Non-pigmented ciliary epithelial cell (primary cell): ENCODE results near the gene RELA.

Experiments used
- DNase-seq: peaks from one replicate; pipeline ENCODE4 v3.0.0-alpha.2; 2010; ENCODE audit warnings: low read depth

RELA gene

DNA sequence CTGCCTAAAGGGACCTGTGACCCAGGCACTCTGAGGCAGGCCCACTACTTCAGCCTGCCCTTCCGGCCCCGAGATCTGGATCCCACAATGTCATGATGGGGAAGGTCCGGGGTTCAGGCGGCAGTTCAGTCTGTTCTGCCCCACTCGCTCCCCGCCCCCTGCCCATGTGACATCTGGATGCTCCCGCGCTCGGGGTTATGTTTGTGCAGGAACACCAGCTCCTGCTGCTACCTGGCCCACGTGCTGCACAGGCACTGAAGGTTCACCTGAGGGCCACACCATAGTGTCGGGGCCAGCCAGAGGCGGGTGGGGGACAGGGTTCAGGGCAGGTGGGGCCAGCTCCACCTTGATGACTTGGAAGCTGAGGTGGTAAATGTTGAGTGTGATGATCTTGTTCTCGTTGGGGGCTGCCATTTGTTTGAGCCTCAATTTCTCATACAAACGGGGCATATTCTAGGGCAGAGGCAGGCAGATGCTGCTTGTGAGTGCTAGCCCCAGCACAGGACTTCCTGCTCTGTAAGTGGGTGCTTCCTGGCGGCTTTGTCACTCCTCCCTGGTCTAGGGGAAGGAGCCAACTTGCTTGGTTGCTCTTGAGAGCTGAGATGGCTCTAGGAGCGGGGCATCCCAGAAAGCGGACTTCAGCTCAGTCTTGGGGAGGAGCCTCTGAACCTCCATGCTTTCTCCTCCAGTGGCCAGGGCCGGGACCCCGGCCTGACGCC lies 29.2 kb downstream of the RELA start:
- no peak for DNase-seq

DNA sequence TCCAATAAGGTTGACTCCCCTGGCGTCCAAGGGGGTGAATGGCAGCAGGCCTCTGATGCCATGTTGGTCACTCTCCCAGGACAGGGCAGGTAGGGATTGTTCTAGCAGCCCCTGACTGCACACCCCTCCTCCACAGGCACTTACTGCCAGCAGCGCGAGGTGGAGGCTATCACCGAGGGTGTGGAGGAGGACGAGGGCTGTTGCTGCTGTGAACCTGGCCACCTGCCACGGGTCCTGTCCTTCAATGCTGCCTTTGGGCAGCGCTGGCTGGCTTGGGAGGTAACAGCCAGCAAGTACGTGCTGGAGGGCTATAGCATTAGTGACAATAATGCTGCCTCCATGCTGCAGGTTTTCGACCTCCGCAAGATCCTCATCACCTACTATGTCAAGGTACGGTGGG lies 32.5 kb downstream of the RELA start:
- no peak for DNase-seq

DNA sequence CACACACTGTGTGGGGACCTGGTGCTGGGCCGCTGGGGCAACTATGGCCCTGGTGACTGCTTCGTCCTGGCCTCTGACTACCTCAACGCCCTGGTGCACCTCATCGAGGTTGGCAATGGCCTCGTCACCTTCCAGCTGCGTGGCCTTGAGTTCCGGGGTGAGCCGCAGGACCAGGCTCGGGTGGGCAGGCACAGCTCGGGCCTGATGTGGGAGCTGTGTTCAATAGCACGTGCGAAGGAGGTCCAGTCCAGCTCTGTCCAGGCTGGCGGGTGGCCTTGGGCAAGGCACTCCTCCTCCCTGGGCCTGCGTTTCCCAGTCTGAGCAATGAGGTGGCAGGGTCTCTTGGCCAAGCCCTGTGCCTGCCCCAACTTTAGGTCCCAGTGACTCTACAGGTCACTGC lies 33.1 kb downstream of the RELA start:
- DNase-seq, result no peak

DNA sequence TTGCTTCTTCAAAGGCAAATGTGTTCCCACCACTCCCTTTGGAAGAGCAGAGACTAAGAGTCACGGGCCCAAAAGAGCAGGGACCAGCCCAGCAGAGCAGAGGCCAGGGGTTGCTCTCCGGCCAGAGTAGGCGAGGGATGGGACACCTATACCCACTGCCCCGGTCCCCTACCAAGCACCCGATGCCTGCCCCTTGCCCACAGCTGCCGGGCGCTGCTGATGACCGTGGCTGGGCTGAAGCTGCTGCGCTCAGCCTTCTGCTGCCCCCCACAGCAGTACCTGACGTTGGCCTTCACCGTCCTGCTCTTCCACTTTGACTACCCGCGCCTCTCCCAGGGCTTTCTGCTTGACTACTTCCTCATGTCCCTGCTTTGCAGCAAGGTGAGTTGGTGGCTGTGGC lies 35.5 kb downstream of the RELA start:
- DNase-seq, result no peak

DNA sequence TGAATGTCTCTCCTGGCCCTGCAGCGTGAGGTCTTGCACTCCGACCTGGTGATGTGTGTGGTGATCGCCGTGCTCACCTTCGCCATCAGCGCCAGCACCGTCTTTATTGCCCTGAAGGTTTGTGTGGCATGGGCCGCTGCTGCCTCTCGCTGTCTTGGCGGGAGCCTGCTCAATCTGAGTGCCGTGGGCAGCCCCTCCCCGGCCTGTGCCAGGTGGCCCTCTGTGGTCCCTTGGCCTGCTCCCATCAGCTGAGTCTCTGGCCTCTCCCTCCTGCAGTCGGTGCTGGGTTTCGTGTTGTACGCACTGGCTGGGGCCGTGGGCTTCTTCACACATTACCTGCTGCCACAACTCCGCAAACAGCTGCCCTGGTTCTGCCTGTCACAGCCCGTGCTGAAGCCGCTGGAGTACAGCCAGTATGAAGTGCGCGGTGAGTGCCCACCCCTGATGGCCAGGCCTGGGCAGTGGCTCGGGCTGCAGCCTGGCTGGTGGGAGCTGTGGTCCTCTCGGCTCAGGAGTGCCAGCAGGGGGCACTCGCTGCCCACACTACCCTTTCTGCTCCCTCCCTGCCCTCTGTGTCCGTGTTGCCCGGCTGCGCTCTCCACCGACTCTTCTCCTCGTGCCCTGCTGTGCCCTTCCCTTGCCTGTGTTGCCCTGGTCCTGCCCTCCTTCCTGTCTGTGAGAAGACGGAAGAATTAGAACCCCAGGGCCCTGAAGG lies 36.9 kb downstream of the RELA start:
- no peak for DNase-seq

DNA sequence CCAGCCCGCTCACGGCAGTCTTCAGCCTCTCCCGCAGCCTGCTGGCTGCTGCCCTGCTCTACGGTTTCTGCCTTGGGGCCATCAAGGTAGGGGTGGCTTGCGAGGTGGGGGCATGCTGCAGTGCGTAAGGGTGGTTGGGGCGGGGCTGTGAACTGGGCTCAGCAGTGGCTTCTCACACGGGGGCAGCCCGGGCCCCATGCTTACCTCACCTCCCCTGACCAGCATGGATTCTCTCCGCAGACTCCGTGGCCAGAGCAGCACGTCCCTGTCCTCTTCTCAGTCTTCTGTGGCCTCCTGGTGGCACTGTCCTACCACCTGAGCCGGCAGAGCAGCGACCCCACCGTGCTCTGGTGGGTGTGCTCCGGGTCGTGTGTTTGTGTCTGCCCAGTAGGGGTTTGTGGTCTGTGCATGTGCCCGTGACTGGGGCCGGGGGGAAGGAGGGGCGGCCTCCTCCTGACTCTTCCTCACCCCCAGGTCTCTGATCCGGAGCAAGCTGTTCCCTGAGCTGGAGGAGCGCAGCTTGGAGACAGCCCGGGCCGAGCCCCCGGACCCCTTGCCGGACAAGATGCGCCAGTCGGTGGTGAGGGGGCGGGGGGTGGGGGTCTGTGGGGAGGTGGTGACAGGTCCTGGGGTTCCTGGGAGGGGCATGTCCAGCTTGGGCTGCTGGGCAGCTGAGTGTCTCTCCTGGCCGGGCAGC lies 37.6 kb downstream of the RELA start:
- no peak for DNase-seq

GRCh38 chr11:65623852-65624616 lies 38.7 kb downstream of the RELA start:
- no peak for DNase-seq

- DNase-seq, result no peak
Measured at GRCh38 chr11:65623177-65623576, 39.5 kb downstream of the RELA start.

DNA sequence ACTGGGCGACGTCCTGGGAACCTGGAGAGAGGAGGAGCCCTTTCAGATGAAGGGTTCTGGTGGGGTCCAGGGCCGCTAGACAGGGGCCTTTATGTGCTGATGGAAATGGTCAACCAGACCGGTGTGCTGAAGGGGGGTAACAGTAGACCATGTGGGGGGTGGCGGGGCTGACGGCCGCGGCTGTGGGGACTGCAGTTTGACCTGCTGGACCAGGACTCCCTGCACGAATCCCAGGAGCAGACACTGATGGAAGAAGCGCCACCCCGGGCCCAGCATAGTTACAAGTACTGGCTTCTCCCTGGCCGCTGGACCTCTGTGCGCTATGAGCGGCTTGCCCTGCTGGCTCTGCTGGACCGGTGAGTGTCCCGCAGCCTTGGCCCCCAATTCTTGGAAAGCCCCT lies 40.7 kb downstream of the RELA start:
- DNase-seq, result no peak

DNA sequence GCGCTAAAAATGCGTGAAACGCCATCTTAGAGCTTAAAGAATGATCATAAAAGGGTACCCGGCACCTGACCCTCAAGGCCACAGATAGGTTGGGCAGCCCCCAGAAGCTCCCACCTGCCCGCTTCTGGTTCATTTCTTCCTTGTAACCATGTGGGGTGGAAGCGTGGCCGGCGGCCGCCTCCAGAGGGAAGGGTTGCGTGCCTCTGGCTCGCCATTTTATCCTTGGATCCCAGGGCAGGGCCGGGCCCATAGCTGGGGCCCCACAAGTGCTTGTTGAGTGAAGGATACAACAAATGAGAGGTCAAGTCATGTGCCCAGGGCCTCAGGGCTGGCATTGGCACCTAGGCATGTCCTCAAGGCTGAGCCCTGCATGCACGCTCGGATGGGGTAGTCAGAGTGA lies 41.3 kb downstream of the RELA start:
- no peak for DNase-seq

DNA sequence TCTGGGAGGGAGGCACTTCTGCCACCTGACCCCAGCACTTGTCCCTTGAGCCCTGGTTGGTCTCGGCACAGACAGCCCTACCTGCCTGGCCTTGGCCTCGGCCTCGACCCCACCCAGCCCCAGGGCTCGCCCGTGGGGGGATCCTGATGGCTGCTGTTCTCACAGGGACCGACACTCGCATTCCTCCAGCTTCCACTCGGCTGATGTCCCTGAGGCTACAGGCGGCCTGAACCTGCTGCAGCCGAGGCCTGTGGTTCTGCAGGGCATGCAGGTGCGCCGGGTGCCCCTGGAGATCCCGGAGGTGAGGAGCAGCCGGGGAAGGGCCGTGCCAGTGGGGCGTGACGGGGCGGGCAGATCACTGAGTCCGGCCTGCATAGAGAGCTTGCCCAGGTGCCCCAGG lies 42.0 kb downstream of the RELA start:
- DNase-seq, result no peak

DNA sequence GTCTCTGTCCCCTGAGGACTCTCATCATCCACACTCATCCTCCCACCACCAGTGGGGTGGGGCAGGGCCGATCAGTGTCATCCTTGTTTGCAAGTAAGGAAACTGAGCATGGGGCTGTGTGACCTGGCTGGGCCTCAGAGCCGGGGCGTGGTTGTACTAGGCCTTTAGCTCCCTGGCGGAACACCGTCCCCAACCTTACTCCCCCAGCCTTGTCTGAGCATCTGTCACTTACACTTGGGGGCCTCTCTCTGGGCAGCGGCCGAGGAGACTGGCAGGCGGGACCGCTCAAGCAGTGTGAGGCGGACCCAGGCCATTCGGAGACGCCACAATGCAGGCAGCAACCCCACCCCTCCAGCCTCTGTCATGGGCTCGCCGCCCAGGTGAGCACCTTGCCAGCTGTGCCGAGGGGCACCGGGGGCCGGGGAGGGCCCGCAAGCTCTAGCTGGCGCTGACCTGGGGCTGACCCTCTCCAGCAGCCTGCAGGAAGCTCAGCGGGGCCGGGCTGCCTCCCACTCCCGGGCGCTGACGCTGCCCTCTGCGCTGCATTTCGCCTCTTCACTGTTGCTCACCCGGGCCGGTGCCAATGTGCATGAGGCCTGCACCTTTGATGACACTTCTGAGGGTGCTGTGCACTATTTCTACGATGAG lies 43.3 kb downstream of the RELA start:
- DNase-seq, result no peak

GRCh38 chr11:65618763-65619162 lies 44.0 kb downstream of the RELA start:
- DNase-seq, result no peak

DNA sequence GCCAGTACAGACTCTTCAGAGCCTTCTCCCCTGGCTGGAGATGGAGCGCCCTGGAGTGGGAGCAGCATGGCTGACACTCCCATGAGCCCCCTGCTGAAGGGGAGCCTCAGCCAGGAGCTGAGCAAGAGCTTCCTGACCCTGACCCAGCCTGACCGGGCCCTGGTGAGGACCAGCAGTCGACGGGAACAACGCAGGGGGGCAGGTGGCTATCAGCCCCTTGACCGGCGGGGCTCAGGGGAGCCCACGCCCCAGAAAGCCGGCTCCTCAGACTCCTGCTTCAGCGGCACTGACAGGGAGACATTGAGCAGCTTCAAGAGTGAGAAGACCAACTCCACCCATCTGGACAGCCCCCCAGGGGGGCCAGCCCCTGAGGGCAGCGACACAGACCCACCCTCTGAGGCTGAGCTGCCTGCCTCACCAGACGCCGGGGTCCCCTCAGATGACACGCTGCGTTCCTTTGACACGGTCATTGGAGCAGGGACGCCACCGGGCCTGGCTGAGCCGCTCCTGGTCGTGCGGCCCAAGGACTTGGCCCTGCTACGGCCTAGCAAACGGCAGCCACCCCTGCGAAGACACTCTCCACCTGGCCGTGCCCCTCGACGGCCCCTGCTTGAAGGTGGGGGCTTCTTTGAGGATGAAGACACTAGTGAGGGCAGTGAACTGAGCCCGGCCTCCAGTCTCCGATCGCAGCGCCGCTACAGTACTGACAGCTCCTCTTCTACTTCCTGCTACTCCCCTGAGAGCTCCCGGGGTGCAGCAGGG lies 44.5 kb downstream of the RELA start:
- DNase-seq, result no peak

GRCh38 chr11:65617136-65617850 lies 45.4 kb downstream of the RELA start:
- no peak for DNase-seq

DNA sequence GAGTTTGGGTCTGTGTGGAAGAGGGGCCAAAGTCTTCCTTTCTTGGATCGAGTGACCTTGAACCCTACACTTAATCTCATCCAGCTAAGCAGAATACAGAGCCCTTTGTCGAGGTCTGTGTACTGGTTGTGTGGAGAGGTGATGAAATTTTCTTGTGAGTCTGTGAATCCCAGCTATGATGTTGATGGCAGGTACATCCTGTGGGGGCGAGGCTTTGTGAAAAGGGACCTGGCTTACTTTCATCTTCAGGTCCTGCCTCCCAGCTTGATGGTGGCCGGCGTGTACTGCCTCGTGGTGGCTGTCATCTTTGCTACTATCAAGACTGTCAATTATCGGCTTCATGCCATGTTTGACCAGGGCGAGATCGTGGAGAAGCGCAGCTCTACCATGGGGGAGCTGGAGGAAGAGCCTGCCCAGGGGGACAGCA lies 46.1 kb downstream of the RELA start:
- no peak for DNase-seq

DNA sequence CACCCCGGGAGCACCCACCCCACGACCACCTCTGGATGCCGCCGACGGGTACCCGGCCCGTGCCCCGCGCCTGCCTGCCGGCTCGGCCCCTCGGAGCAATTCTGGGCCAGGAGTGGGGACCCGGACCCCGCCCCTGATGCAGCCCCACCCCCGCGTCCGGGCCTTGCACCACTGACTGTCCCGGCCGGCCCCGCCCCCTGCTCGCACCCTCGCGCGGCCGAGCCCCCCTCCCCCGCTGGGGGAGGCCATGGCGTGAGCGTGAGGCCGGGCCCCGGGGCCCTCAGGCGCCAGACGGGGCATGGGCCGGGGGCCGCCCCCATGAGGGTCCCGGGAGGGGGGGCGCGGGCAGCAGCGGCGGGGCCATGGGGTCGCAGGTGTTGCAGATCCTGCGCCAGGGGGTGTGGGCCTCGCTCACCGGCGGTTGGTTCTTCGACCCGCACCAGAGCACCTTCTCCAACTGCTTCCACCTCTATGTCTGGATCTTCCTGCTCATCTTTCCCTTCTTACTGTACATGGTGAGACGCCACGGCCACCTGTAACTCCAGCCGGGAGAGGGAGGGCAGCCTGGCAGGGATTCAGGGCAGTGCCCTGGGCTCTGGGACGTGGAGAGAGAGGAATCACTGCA lies 46.7 kb downstream of the RELA start:
- DNase-seq, result no peak

DNA sequence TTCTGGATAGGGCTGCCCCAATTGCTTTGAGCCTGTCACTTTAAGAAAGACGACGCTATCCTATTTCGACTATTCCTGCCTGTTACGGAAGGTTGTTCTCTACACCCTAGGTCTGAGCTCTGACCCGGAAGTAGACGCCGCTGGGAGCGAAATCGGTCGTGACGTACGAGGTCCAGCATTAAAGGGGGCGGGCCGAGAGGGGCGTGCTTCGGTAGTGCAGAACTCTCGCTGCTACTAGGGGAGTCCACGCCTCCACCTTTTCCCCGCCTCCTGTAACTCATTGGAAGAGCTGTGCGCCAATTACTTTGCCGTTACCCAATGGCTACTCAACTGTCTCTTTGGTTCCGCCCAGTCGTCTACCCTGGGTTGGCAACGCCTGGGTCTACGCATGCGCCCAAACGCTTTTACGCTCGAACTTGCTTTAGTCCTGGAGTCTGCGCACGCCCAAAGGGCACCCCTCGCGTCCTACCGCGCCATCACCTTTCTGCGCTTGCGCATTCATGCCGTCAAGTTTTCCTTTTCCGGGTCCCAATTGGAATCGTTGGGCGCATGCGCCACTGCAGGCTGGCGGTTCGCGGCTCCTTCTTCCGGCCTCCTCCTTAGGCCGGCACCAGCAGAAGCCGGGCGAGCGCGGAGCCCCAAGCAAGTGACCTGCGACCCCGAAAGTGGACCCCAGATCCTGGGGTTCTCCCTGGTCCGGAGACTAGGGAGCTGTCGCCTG lies 47.3 kb downstream of the RELA start, which contains the start of gene PCNX3:
Gene PCNX3 (plus strand): TSS at position 548 of the 721 bp plus-strand sequence. CDS start 536 bp downstream, outside the sequence.
- peak; percentile 100 for DNase-seq
